ENCODE measurements around the gene WWOX. TPM values are rescaled to one million over a fixed set of nuclear protein-coding genes. Genes with fewer than 3 reads are reported as not detected.

Gene WWOX
- total and polyA plus RNA-seq, 2 of the 13 experiments (the other 11 are each of a cell fraction or from before 2014, with no cell fraction given): 9.1 to 37.4 TPM

GRCh38 chr16:78735337-78735736 lies 635.9 kb downstream of the WWOX start (continued):
- TF ChIP-seq POGZ (CRISPR knock-in tag; IDR thresholded peaks at IDR 0.05): peak; percentile 25; the same call in 1 of the 2 replicates
- TF ChIP-seq, protein P1, sequence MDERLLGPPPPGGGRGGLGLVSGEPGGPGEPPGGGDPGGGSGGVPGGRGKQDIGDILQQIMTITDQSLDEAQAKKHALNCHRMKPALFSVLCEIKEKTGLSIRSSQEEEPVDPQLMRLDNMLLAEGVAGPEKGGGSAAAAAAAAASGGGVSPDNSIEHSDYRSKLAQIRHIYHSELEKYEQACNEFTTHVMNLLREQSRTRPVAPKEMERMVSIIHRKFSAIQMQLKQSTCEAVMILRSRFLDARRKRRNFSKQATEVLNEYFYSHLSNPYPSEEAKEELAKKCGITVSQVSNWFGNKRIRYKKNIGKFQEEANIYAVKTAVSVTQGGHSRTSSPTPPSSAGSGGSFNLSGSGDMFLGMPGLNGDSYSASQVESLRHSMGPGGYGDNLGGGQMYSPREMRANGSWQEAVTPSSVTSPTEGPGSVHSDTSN (CRISPR knock-in tag; IDR thresholded peaks at IDR 0.05): no peak
- no peak for TF ChIP-seq RBFOX2 (IDR thresholded peaks at IDR 0.05; ENCODE audit: low read depth, low read length)
- TF ChIP-seq GFI1 (CRISPR knock-in tag; IDR thresholded peaks at IDR 0.05; ENCODE audit: borderline replicate concordance): no peak
- TF ChIP-seq, protein P2, sequence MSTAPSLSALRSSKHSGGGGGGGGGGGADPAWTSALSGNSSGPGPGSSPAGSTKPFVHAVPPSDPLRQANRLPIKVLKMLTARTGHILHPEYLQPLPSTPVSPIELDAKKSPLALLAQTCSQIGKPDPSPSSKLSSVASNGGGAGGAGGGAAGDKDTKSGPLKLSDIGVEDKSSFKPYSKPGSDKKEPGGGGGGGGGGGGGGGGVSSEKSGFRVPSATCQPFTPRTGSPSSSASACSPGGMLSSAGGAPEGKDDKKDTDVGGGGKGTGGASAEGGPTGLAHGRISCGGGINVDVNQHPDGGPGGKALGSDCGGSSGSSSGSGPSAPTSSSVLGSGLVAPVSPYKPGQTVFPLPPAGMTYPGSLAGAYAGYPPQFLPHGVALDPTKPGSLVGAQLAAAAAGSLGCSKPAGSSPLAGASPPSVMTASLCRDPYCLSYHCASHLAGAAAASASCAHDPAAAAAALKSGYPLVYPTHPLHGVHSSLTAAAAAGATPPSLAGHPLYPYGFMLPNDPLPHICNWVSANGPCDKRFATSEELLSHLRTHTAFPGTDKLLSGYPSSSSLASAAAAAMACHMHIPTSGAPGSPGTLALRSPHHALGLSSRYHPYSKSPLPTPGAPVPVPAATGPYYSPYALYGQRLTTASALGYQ (CRISPR knock-in tag; IDR thresholded peaks at IDR 0.05): no peak
- TF ChIP-seq FOSL1 (CRISPR knock-in tag; IDR thresholded peaks at IDR 0.05; ENCODE audit: borderline replicate concordance): no peak
- TF ChIP-seq ETV6 (CRISPR knock-in tag; conservative IDR thresholded peaks at IDR 0.05): no peak

DNA sequence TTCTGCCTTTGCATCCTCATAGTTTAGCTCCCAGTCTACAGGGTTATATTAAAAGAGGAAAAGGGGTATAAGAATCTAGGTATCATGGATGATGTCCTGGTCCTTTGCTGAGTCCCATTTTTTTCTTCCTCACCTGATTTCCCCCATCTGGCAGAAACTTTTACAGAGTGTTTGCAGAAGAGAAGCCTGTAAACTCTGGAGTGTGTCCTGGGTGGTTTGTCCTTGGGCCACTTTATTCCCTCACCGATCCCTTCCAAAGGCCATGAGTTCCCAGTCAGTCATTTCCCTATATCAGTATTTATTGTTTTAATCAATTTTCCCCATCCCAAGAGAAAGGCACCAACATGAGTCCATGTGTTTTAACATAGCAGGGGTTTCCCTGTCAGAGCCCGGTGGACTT lies 638.2 kb downstream of the WWOX start:
- intact Hi-C loops (cut with micrococcal nuclease; ENCODE audit: unreplicated experiment) (loop anchor here (10.0 kb wide), 1 partner anchor 1543 kb away; the partner anchor contains the start of genes MON1B and SYCE1L), in situ Hi-C loops (cut with HindIII; ENCODE audit: extremely low pct_ligation_motif_present, low pct_unique_long_range_greater_than_20kb) (no loop called here)
- peak; percentile 14; the same call in 1 of the 3 replicates for ATAC-seq
- Histone ChIP-seq H3K27ac (ENCODE audit: extremely low read length, insufficient read depth, low read length) (peak overlapping the region; percentile 39), H2AFZ (ENCODE audit: low read length) (no peak overlapping the region), H4K20me1 (ENCODE audit: insufficient read depth, low read length) (no peaks in the 10 kb centered on the region), H3K9ac (ENCODE audit: insufficient read depth, low read depth, low read length) (no peak overlapping the region), H3K4me2 (ENCODE audit: low read depth, low read length) (no peak overlapping the region), H3K4me3 (replicated peaks in 1 of 3; ENCODE audit: insufficient read depth in 1 of 3, low read depth in 2 of 3, low read length in 3 of 3) (no peak overlapping the region), H3K4me1 (ENCODE audit: insufficient read depth, low read length) (peaks cover 87% of the 10 kb centered on the region), H3K79me2 (ENCODE audit: insufficient read depth, low read length) (no peaks in the 10 kb centered on the region), H3K9me3 (ENCODE audit: low read length) (no peaks in the 10 kb centered on the region), H3K27me3 (ENCODE audit: control insufficient read depth in 1 of 2, insufficient read depth in 2 of 2, low read length in 2 of 2) (no peaks in the 10 kb centered on the region), H3K36me3 (replicated peaks in 1 of 2; ENCODE audit: control insufficient read depth in 1 of 2, insufficient read depth in 2 of 2, low read length in 2 of 2) (no peaks in the 10 kb centered on the region)
- peak; percentile 22 for DNase-seq (ENCODE audit: low spot score)
- no TSS peak for BruUV-seq (replicated peaks)
- POLR2A ChIA-PET: interaction anchor here (1.0 kb wide), 1 partner anchor 18 kb away, joined by 3 read pairs; no protein-coding TSS in a partner anchor
- FAIRE-seq: no peak
- CTCF ChIA-PET (ENCODE audit: low intra/inter-chr PET ratio, low total read pairs): no interaction called here
- 47% methylated on average over 2 of the region's 2 CpGs for WGBS (ENCODE audit: low lambda C conversion rate)
- TF ChIP-seq KDM6A (CRISPR knock-in tag; IDR thresholded peaks at IDR 0.05; ENCODE audit: low read depth) (no peak), ZMYM3 (CRISPR knock-in tag; IDR thresholded peaks at IDR 0.05) (peak; percentile 21; the same call in 1 of the 2 replicates), MED1 (CRISPR knock-in tag; IDR thresholded peaks at IDR 0.05) (peak; percentile 36; the same call in 1 of the 2 replicates), MIXL1 (CRISPR knock-in tag; IDR thresholded peaks at IDR 0.05) (0 out of 2 replicates have a peak, but pooled peaks have one; percentile 14), HNF4A (CRISPR knock-in tag; IDR thresholded peaks at IDR 0.05) (peak; percentile 45), KAT8 (CRISPR knock-in tag; IDR thresholded peaks at IDR 0.05) (0 out of 2 replicates have a peak, but pooled peaks have one; percentile 26), ZNF629 (CRISPR knock-in tag; conservative IDR thresholded peaks at IDR 0.05) (0 out of 2 replicates have a peak, but pooled peaks have one; percentile 9), ZNF264 (CRISPR knock-in tag; IDR thresholded peaks at IDR 0.05) (0 out of 2 replicates have a peak, but pooled peaks have one; percentile 49), PRDM15 (CRISPR knock-in tag; IDR thresholded peaks at IDR 0.05) (peak; percentile 89), FOXJ3 (CRISPR knock-in tag; IDR thresholded peaks at IDR 0.05; ENCODE audit: borderline replicate concordance) (peak; percentile 41; the same call in 1 of the 2 replicates)
- TF ChIP-seq, protein P3, sequence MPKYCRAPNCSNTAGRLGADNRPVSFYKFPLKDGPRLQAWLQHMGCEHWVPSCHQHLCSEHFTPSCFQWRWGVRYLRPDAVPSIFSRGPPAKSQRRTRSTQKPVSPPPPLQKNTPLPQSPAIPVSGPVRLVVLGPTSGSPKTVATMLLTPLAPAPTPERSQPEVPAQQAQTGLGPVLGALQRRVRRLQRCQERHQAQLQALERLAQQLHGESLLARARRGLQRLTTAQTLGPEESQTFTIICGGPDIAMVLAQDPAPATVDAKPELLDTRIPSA (CRISPR knock-in tag; IDR thresholded peaks at IDR 0.05; ENCODE audit: borderline replicate concordance): no peak
